GDM1 (cell line): ENCODE measurements around the gene NAGLU.

Source experiments
- DNase-seq: peaks from one replicate; lab custom pipeline; 2025; lab: John Stamatoyannopoulos, UW

The NAGLU gene

GRCh38 chr17:42564815-42565522 lies 28.9 kb downstream of the NAGLU start:
- no peak for DNase-seq

GRCh38 chr17:42565523-42566214 lies 29.6 kb downstream of the NAGLU start:
- DNase-seq, result no peak

GRCh38 chr17:42566215-42566882 lies 30.3 kb downstream of the NAGLU start:
- DNase-seq, result no peak

- peak; percentile 83 for DNase-seq
Observed at GRCh38 chr17:42566883-42567573, 31.0 kb downstream of the NAGLU start, which contains the start of gene MLX. TSS of gene MLX (plus strand) at chr17:42567100. CDS start at chr17:42567125, 25 bp downstream.

GRCh38 chr17:42568341-42569111 lies 32.5 kb downstream of the NAGLU start:
- no peak for DNase-seq

- DNase-seq, result no peak
Observed at GRCh38 chr17:42571435-42572225, 35.6 kb downstream of the NAGLU start.

- DNase-seq, result no peak
Observed at GRCh38 chr17:42573095-42573494, 37.1 kb downstream of the NAGLU start.

- DNase-seq, result no peak
Observed at GRCh38 chr17:42574463-42574862, 38.4 kb downstream of the NAGLU start.

- no peak for DNase-seq
Observed at GRCh38 chr17:42577140-42577531, 41.1 kb downstream of the NAGLU start.

- DNase-seq, result peak; percentile 93
Observed at GRCh38 chr17:42577532-42578281, 41.7 kb downstream of the NAGLU start, which contains the start of gene PSMC3IP. TSS of gene PSMC3IP (minus strand) at chr17:42577729. CDS start at chr17:42577686, 43 bp downstream.

GRCh38 chr17:42578282-42578869 lies 42.3 kb downstream of the NAGLU start:
- DNase-seq, result peak; percentile 51

GRCh38 chr17:42579794-42580551 lies 43.9 kb downstream of the NAGLU start:
- DNase-seq, result no peak

GRCh38 chr17:42581744-42582270 lies 45.8 kb downstream of the NAGLU start:
- DNase-seq, result no peak

- DNase-seq, result no peak
Observed at GRCh38 chr17:42584880-42585279, 48.8 kb downstream of the NAGLU start.

GRCh38 chr17:42585353-42585752 lies 49.3 kb downstream of the NAGLU start:
- no peak for DNase-seq

- DNase-seq, result no peak
Observed at GRCh38 chr17:42586514-42587230, 50.6 kb downstream of the NAGLU start.

GRCh38 chr17:42590886-42591285 lies 54.8 kb downstream of the NAGLU start:
- no peak for DNase-seq

GRCh38 chr17:42591411-42591810 lies 55.4 kb downstream of the NAGLU start:
- DNase-seq, result no peak
